Tibial nerve (tissue), 4 donors: ENCODE results near the gene DDX54. TPM values are rescaled to one million over a fixed set of nuclear protein-coding genes. Genes with fewer than 3 reads are reported as not detected.
A peak's percentile ranks its signal among the peaks of the same experiment; 100 is the strongest.

ENCODE experiments used
- DNase-seq, 2 donors: peaks; one replicate each; pipeline ENCODE4 v3.0.0-alpha.2; 2019; ENCODE audit warnings: low spot score in 2 of 2
- H3K27ac ChIP-seq, 4 donors: fragments of 200-600 bp; sonication (generic) in 3 of 4; one replicate each; pipeline ENCODE4 v1.5.1; 2017 to 2019; ENCODE audit warnings: mild to moderate bottlenecking in 1 of 4
- H3K27me3 ChIP-seq, 2 donors: fragments of 200-600 bp; sonication (generic) in 1 of 2; one replicate each; pipeline versions ENCODE4 v1.5.1 to v1.6.0; 2017 to 2019
- H3K36me3 ChIP-seq, 3 donors: fragments of 200-600 bp; sonication (generic); one replicate each; pipeline ENCODE4 v1.5.1; 2018 to 2019
- H3K4me1 ChIP-seq, 4 donors: fragments of 200-600 bp; sonication (generic) in 3 of 4; one replicate each; pipeline ENCODE4 v1.5.1; 2017 to 2019
- H3K4me3 ChIP-seq, 4 donors: fragments of 200-600 bp; sonication (generic) in 3 of 4; one replicate each; pipeline ENCODE4 v1.5.1; 2017 to 2019; ENCODE audit warnings: mild to moderate bottlenecking in 1 of 4, moderate library complexity in 1 of 4
- H3K9me3 ChIP-seq, 4 donors: fragments of 200-600 bp; sonication (generic) in 3 of 4; one replicate each; pipeline ENCODE4 v1.5.1; 2017 to 2019
- EP300 ChIP-seq, 2 donors: sonication (generic); formaldehyde crosslinking; IDR thresholded peaks; one replicate each; pipeline ENCODE4 v1.6.1; 2017; ENCODE audit warnings: antibody characterized with exemption in 2 of 2, mild to moderate bottlenecking in 1 of 2
- POLR2A ChIP-seq, 2 donors: fragments of 450-650 bp; IDR thresholded peaks; one replicate each; pipeline ENCODE4 v1.6.1; 2017; ENCODE audit warnings: antibody characterized with exemption in 2 of 2, mild to moderate bottlenecking in 2 of 2, moderate library complexity in 2 of 2
- WGBS, 2 donors: methylation state at CpG; one replicate each; pipeline ENCODE4 v1.1.5; 2018; 5-methylcytosine and 5-hydroxymethylcytosine counted together
- total RNA-seq, 4 donors: library from RNA; depleted of rRNA; stranded (reverse); fragments of >200 nt; gene quantifications; one replicate each; pipeline ENCODE4 v1.1.0, GENCODE V29; 2016
- TF ChIP-seq, protein P1 (sequence below), 5 experiments: fragments of 200-600 bp in 3 of 5; fragments of 450-650 bp in 2 of 5; sonication (generic) in 3 of 5; IDR thresholded peaks; one replicate each; pipeline ENCODE4 v1.5.1; 2016 to 2019; ENCODE audit warnings: antibody characterized with exemption in 5 of 5, mild to moderate bottlenecking in 3 of 5, moderate library complexity in 2 of 5

The DDX54 gene
- total RNA-seq, 4 donors from 2014 or later = 49.4 to 105 (median 83.0) TPM

DNA sequence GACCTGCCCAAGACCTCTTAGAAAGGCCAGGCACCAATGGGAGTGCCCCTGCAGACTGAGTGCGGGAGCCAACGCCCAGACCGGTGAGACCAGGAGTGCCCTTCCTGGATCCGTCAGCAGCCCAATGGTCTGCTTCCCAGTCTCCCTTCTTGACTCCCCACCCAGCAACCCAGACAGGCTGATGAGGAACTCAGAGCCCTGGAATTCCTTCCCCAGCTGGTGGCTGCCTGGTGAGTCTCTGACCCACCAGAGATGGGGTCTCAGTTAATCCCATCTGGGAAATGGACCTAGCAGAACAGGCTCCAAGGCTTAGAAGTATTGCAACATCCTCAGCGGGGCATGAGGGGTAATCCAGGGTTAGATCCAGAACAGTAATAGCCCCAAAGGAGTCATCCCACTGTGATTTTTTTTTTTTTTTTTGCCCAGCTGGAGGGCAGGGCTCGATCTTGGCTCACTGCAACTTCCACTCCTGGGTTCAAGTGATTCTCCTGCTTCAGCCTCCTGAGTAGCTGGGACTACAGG lies 48.2 kb downstream of the DDX54 start:
- TF ChIP-seq, protein P1, sequence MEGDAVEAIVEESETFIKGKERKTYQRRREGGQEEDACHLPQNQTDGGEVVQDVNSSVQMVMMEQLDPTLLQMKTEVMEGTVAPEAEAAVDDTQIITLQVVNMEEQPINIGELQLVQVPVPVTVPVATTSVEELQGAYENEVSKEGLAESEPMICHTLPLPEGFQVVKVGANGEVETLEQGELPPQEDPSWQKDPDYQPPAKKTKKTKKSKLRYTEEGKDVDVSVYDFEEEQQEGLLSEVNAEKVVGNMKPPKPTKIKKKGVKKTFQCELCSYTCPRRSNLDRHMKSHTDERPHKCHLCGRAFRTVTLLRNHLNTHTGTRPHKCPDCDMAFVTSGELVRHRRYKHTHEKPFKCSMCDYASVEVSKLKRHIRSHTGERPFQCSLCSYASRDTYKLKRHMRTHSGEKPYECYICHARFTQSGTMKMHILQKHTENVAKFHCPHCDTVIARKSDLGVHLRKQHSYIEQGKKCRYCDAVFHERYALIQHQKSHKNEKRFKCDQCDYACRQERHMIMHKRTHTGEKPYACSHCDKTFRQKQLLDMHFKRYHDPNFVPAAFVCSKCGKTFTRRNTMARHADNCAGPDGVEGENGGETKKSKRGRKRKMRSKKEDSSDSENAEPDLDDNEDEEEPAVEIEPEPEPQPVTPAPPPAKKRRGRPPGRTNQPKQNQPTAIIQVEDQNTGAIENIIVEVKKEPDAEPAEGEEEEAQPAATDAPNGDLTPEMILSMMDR (IDR thresholded peaks at IDR 0.05) = no peak
- TF ChIP-seq POLR2A (IDR thresholded peaks at IDR 0.05) (no peak), EP300 (IDR thresholded peaks at IDR 0.05) (no peak)
- DNase-seq = no peak
- Histone ChIP-seq H3K36me3 (no peaks in the 10 kb centered on the region), H3K27me3 (peaks cover 0 to 32% of the 10 kb centered on the region in 2 donors), H3K9me3 (no peaks in the 10 kb centered on the region), H3K4me3 (no peak overlapping the region), H3K27ac (peak overlapping the region in 1 of 4 donors; percentile 75), H3K4me1 (peaks cover 0 to 10% (median 5%) of the 10 kb centered on the region in 4 donors)
- WGBS, 2 donors = 81 to 85% methylated on average over 6 of the region's 6 CpGs

- 39 to 40% methylated on average over 18 to 20 of the region's 21 CpGs for WGBS, 2 donors
- H3K36me3 ChIP-seq = no peaks in the 10 kb centered on the region
- no peak for TF ChIP-seq EP300 (IDR thresholded peaks at IDR 0.05)
- TF ChIP-seq, protein P1 (IDR thresholded peaks at IDR 0.05) = no peak
- TF ChIP-seq POLR2A (IDR thresholded peaks at IDR 0.05) = no peak
- H3K9me3 ChIP-seq = no peaks in the 10 kb centered on the region
- H3K27me3 ChIP-seq = peaks cover 0 to 35% of the 10 kb centered on the region in 2 donors
- peaks cover 0 to 9% (median 4%) of the 10 kb centered on the region in 4 donors for H3K4me1 ChIP-seq
- peak overlapping the region in 2 of 4 donors; percentile 71 to 75 for H3K27ac ChIP-seq
- no peak for DNase-seq
- peak overlapping the region in 1 of 4 donors; percentile 18 for H3K4me3 ChIP-seq
Measured at GRCh38 chr12:113136128-113136989, 48.9 kb downstream of the DDX54 start.

- H3K27me3 ChIP-seq = peaks cover 0 to 39% of the 10 kb centered on the region in 2 donors
- peak within 1 kb of the TSS in 2 of 4 donors; percentile 71 to 75 for H3K27ac ChIP-seq
- peaks cover 0 to 9% (median 4%) of the 10 kb centered on the region in 4 donors for H3K4me1 ChIP-seq
- 3 to 5% methylated on average over 29 to 33 of the region's 68 CpGs for WGBS, 2 donors
- no peaks in the 10 kb centered on the region for H3K9me3 ChIP-seq
- DNase-seq = no peak
- peak within 1 kb of the TSS in 2 of 4 donors; percentile 18 to 38 for H3K4me3 ChIP-seq
- H3K36me3 ChIP-seq = no peaks in the 10 kb centered on the region
- no peak for TF ChIP-seq POLR2A (IDR thresholded peaks at IDR 0.05)
- TF ChIP-seq, protein P1 (IDR thresholded peaks at IDR 0.05) = peak in 4 of 5 experiments; percentile 9 to 50 (median 30)
Measured at GRCh38 chr12:113135178-113136127, 49.8 kb downstream of the DDX54 start, which contains the start of gene RASAL1. Gene RASAL1, minus strand, starts transcription at chr12:113135761. Its CDS starts 299 bp downstream, at chr12:113135462.

GRCh38 chr12:113134521-113134951 lies 50.7 kb downstream of the DDX54 start:
- Histone ChIP-seq H3K27me3 (peaks cover 0 to 39% of the 10 kb centered on the region in 2 donors), H3K4me1 (peaks cover 0 to 9% (median 4%) of the 10 kb centered on the region in 4 donors), H3K36me3 (no peaks in the 10 kb centered on the region), H3K9me3 (no peaks in the 10 kb centered on the region), H3K27ac (peak overlapping the region in 2 of 4 donors; percentile 71 to 75), H3K4me3 (peak overlapping the region in 1 of 4 donors; percentile 38)
- no peak for TF ChIP-seq EP300 (IDR thresholded peaks at IDR 0.05)
- DNase-seq = no peak
- 35 to 61% methylated on average over 4 to 5 of the region's 6 CpGs for WGBS, 2 donors

DNA sequence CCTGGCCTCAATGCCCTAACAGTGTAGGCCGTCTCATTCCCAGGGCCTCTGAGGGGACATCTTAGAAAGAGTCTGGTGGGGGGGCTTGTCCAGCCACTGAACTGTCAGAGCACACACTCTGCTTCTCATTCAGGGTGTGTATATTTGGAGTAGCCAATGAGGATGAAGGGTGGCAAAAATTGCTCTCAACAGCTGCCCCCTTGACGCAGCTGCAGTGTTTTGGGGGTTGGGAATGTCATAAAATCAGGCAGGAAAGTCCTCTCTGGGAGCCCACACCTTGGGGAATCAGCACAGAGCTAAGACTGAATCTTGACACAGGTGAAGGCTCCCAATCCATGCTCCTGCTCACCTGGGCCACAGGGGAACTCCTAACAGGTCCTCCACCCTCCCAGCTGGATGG lies 51.2 kb downstream of the DDX54 start:
- peaks cover 0 to 39% of the 10 kb centered on the region in 2 donors for H3K27me3 ChIP-seq
- TF ChIP-seq POLR2A (IDR thresholded peaks at IDR 0.05) (no peak), EP300 (IDR thresholded peaks at IDR 0.05) (no peak)
- TF ChIP-seq, protein P1 (IDR thresholded peaks at IDR 0.05) = no peak
- WGBS, 2 donors = 57% methylated on average over 2 of the region's 2 CpGs
- H3K4me1 ChIP-seq = peaks cover 0 to 9% (median 4%) of the 10 kb centered on the region in 4 donors
- DNase-seq = no peak
- H3K36me3 ChIP-seq = no peaks in the 10 kb centered on the region
- H3K9me3 ChIP-seq = no peaks in the 10 kb centered on the region
- H3K4me3 ChIP-seq = no peak overlapping the region
- H3K27ac ChIP-seq = peak overlapping the region in 2 of 4 donors; percentile 71 to 75
